Psoas muscle (tissue), 8 donors: ENCODE results near the gene SMCR8. TPM values are rescaled to one million over a fixed set of nuclear protein-coding genes. Genes with fewer than 3 reads are reported as not detected.

Source experiments
- ATAC-seq, 4 donors: fragments of 200-7000 bp; cut with Tn5 transposase; one replicate each; pipeline ENCODE4 v1.9.1; 2020; ENCODE audit warnings: moderate library complexity in 3 of 4, mild to moderate bottlenecking in 2 of 4
- DNase-seq, 2 donors: peaks; one replicate each; pipeline ENCODE4 v3.0.0-alpha.2; 2020
- H3K27ac ChIP-seq: fragments of 200-600 bp; one replicate; pipeline ENCODE4 v1.8.0; 2022
- H3K27me3 ChIP-seq, 3 donors: fragments of 200-600 bp in 1 of 3; one replicate each; pipeline versions ENCODE4 v1.6.1 to v1.8.0; 2013 to 2022; ENCODE audit warnings: low read length in 2 of 3, mild to moderate bottlenecking in 2 of 3, moderate library complexity in 1 of 3; ENCODE audit not compliant: insufficient read depth in 3 of 3
- H3K36me3 ChIP-seq, 2 donors: fragments of 200-600 bp in 1 of 2; one replicate each; pipeline versions ENCODE4 v1.6.1 to v1.8.0; 2013 to 2022; ENCODE audit warnings: low read depth in 1 of 2, mild to moderate bottlenecking in 1 of 2, moderate library complexity in 1 of 2; ENCODE audit not compliant: insufficient read depth in 1 of 2
- H3K4me1 ChIP-seq: fragments of 200-600 bp; one replicate; pipeline ENCODE4 v1.8.0; 2022
- H3K4me3 ChIP-seq: fragments of 200-600 bp; one replicate; pipeline ENCODE4 v1.8.0; 2022; ENCODE audit warnings: mild to moderate bottlenecking
- H3K9me3 ChIP-seq: fragments of 200-600 bp; one replicate; pipeline ENCODE4 v1.8.0; 2022
- WGBS, 3 donors: extraction: QIAGEN DNeasy Blood & Tissue Kit; methylation state at CpG; one replicate each; pipeline versions ENCODE4 v1.1.6 to v1.1.7; 2013; 5-methylcytosine and 5-hydroxymethylcytosine counted together
- intact Hi-C, 2 donors: fragments of 100-400 bp; cut with DNase I; formaldehyde crosslinking; loops; one replicate each; pipeline versions ENCODE4 v1.11.0 to v1.14.2; 2022
- polyA plus RNA-seq, 3 donors: library from polyadenylated mRNA; stranded (reverse); fragments of 200-250 nt; gene quantifications; one replicate each; pipeline ENCODE4 v1.2.3, GENCODE V29; 2013
- total RNA-seq, 4 donors: library from RNA; stranded (reverse); fragmentation: NEBNext Ultra II Directional in 2 of 4; extraction: Animal tissue kit (Norgen Biotek cat#: 25700) in 2 of 4; gene quantifications; one replicate each; pipeline versions ENCODE4 v1.2.1 to v1.2.4, GENCODE V29; 2021 to 2023
- TF ChIP-seq, protein P1 (sequence below): fragments of 200-600 bp; IDR thresholded peaks from one replicate; pipeline ENCODE4 v1.8.0; 2022; ENCODE audit warnings: antibody characterized with exemption
- donor health status: healthy with polysubstance abuse.
- donor health status: DM: no; HTN: no; CAD: no; lungs with moderate emphysema.
- donor health status: Bipolar disorder and iron deficiency.
- donor health status: healthy.
- donor health status: DM: yes; HTN: yes; CAD: no.
- donor health status: DM: no; HTN: no; CAD: no.
- donor health status: DM: no; HTN: no; CAD: no.
- donor health status: DM: yes; HTN: yes; CAD: no.

The SMCR8 gene
- total and polyA plus RNA-seq, 7 donors: 3.9 to 23.4 (median 10.7) TPM

DNA sequence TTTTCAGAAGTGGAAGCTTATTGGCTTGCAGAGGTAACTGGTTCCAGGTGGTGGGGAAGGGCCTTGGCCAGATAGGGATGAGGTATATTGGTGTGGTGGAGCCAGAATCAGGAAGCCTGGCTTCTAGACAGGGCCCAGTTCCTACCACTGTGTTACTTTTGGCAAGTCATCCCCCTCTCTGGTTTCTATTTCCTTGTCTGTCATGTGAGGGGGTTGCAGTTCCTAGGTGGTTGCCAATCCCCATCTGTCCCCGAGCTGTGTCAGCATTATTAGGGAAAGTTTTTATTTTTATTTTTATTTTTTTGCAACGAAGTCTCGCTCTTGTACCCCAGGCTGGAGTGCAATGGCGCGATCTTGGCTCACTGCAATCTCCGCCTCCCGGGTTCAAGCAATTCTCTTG, 3.0 kb downstream of the SMCR8 start:
- WGBS, 3 donors: 80 to 89% (median 86%) methylated on average over 7 of the region's 7 CpGs
- DNase-seq (no peak), ATAC-seq (no peak)
- TF ChIP-seq, protein P1, sequence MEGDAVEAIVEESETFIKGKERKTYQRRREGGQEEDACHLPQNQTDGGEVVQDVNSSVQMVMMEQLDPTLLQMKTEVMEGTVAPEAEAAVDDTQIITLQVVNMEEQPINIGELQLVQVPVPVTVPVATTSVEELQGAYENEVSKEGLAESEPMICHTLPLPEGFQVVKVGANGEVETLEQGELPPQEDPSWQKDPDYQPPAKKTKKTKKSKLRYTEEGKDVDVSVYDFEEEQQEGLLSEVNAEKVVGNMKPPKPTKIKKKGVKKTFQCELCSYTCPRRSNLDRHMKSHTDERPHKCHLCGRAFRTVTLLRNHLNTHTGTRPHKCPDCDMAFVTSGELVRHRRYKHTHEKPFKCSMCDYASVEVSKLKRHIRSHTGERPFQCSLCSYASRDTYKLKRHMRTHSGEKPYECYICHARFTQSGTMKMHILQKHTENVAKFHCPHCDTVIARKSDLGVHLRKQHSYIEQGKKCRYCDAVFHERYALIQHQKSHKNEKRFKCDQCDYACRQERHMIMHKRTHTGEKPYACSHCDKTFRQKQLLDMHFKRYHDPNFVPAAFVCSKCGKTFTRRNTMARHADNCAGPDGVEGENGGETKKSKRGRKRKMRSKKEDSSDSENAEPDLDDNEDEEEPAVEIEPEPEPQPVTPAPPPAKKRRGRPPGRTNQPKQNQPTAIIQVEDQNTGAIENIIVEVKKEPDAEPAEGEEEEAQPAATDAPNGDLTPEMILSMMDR: no peak
- H3K4me3 ChIP-seq: peak overlapping the region; percentile 18
- no peaks in the 10 kb centered on the region for H3K9me3 ChIP-seq
- intact Hi-C loops: loop anchor here in 1 of 2 donors (5.0 kb wide), 1 partner anchor 61 kb away; the partner anchor contains the start of gene FLII
- peaks cover 0 to 60% of the 10 kb centered on the region in 2 donors for H3K36me3 ChIP-seq
- H3K27me3 ChIP-seq: no peaks in the 10 kb centered on the region
- peak overlapping the region; percentile 1 for H3K27ac ChIP-seq
- peaks cover 56% of the 10 kb centered on the region for H3K4me1 ChIP-seq

DNA sequence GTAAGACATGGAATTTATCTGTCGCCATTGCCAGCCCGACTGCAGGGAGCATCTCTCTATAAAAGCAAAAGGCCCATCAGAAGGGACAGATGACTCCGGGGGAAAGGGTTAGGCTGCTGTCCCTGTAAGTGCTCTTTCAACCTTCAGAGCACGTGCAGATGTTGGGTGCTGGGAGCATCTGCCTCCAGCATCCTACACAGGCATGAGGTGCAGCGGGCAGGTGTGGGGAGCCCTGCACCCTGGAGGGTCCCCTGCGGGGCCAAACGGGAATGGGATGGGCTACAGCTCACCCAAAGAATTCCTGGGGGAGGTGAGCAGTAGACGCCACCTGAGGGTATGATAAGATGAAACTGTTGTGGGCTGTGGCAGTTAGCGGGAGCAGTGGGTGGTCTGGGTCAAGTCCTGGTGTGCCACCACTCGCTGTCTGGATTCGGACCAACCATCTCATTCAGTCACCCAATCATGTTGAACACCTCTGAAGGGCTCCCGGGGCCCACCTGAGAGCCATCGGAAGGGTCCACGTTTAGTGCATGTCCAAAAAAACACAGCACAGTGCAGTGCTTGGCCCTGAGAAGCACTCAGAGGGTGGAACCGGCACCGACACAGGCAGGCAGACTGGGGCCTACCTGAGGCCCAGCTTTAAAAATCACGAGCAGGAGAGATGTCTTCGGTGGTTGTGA, 3.8 kb downstream of the SMCR8 start:
- Histone ChIP-seq H3K36me3 (peaks cover 0 to 67% of the 10 kb centered on the region in 2 donors), H3K4me1 (peaks cover 48% of the 10 kb centered on the region)
- intact Hi-C loops: loop anchor here in 1 of 2 donors (5.0 kb wide), 1 partner anchor 62 kb away; the partner anchor contains the start of gene FLII

DNA sequence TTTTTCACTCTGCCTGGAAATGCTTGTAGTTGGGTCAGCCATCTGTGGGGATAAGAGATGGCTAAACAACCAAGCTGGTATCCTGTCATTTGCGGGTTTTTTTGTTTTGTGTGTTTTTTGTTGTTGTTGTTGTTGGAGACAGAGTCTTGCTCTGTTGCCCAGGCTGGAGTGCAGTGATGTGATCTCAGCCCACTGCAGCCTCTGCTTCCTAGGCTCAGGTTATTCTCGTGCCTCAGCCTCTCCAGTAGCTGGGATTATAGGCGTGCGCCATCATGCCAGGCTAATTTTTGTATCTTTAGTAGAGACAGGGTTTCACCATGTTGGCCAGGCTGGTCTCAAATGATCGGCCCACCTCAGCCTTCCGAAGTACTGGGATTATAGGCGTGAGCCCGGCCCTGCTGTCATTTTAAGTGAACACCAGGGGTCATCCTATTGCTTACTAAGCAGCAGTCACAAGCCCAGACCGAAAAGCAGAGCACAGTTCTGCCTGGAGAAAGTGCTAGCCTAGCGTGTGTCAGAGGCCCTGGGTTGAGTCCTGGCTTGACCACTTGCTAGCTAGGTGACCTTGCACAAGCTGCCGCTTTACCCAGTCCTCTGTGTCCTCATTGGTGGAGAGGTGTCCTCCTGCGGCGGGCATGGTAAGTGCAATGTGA, 4.6 kb downstream of the SMCR8 start:
- H3K4me1 ChIP-seq: peaks cover 46% of the 10 kb centered on the region
- TF ChIP-seq, protein P1: peak; percentile 30
- no peaks in the 10 kb centered on the region for H3K9me3 ChIP-seq
- no peaks in the 10 kb centered on the region for H3K27me3 ChIP-seq
- H3K27ac ChIP-seq: peak overlapping the region; percentile 37
- H3K36me3 ChIP-seq: peaks cover 0 to 76% of the 10 kb centered on the region in 2 donors
- 54 to 69% (median 56%) methylated on average over 13 of the region's 13 CpGs for WGBS, 3 donors
- no peak for DNase-seq
- no peak overlapping the region for H3K4me3 ChIP-seq
- intact Hi-C loops: loop anchor here in 1 of 2 donors (5.0 kb wide), 1 partner anchor 62 kb away; the partner anchor contains the start of gene FLII
- ATAC-seq: peak in 1 of 4 donors; percentile 24

More for the DNA sequence above, 3.8 kb downstream of the SMCR8 start:
- Histone ChIP-seq H3K27ac (peak overlapping the region; percentile 1), H3K4me3 (peak overlapping the region; percentile 18), H3K9me3 (no peaks in the 10 kb centered on the region), H3K27me3 (no peaks in the 10 kb centered on the region)
- 80 to 87% (median 82%) methylated on average over 18 of the region's 18 CpGs for WGBS, 3 donors
- DNase-seq (no peak), ATAC-seq (no peak)
- TF ChIP-seq, protein P1: no peak

DNA sequence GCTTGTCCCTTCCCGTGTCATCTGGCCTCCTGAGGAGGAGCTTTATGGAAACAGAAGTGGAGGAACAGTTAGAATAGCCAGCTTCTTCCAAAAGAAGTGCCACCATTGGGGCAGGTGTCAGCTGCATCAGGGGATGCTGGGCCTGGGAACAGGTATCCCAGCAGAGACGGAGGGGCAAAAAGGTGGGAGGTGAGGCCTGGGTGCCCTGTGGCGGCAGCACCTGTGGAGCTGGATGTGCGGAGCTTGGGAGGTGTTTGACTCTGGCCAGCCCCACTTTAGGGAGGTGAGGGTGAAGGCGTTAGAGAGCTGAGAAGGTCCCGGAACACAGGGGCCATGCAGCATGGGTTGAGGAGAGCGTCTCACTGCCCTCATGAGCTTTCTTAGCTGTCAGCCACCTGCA, 5.2 kb downstream of the SMCR8 start:
- ATAC-seq: no peak

More for the DNA sequence above, 5.2 kb downstream of the SMCR8 start:
- TF ChIP-seq, protein P1: no peak
- no peaks in the 10 kb centered on the region for H3K9me3 ChIP-seq
- intact Hi-C loops: no loop called here
- no peak overlapping the region for H3K4me3 ChIP-seq
- peak overlapping the region; percentile 37 for H3K27ac ChIP-seq
- 83 to 90% (median 85%) methylated on average over 6 to 7 of the region's 7 CpGs for WGBS, 3 donors
- peaks cover 46% of the 10 kb centered on the region for H3K4me1 ChIP-seq
- no peak for DNase-seq
- H3K27me3 ChIP-seq: no peaks in the 10 kb centered on the region
- peaks cover 0 to 81% of the 10 kb centered on the region in 2 donors for H3K36me3 ChIP-seq
